HG03280 (cell line): ENCODE data around the gene OLFML1.
A peak's percentile ranks its signal among the peaks of the same experiment; 100 is the strongest.

Experiments
- ATAC-seq: cut with Tn5 transposase; IDR thresholded peaks from one replicate; pipeline ENCODE4 v1.9.1; 2021; ENCODE audit warnings: mild to moderate bottlenecking, moderate library complexity; ENCODE audit not compliant: unreplicated experiment

OLFML1 gene

GRCh38 chr11:7555052-7555699, 69.9 kb downstream of the OLFML1 start:
- ATAC-seq = no peak

GRCh38 chr11:7558046-7558445, 72.7 kb downstream of the OLFML1 start:
- ATAC-seq = no peak

GRCh38 chr11:7559398-7560283, 74.3 kb downstream of the OLFML1 start:
- peak; percentile 52 for ATAC-seq
